Activated CD8-positive, alpha-beta T cell treated with anti-CD3 and anti-CD28 coated beads for 36 hours (primary cell): Measurements from ENCODE around the gene SHD. TPM values are rescaled to one million over a fixed set of nuclear protein-coding genes. Genes with fewer than 3 reads are reported as not detected.

Experiments used
- ATAC-seq: fragments of 200-7000 bp; cut with Tn5 transposase; one replicate; pipeline ENCODE4 v1.10.0; 2021; ENCODE audit warnings: mild to moderate bottlenecking, moderate library complexity
- CTCF ChIA-PET: fragments of 350-600 bp; sonication (Branson Sonifier 250); formaldehyde crosslinking; loops from one replicate; lab custom pipeline; 2021; ENCODE audit warnings: antibody characterized with exemption; lab: Charles Lee
- POLR2A ChIA-PET: fragments of 350-600 bp; sonication (Branson Sonifier 250); formaldehyde crosslinking; loops from one replicate; lab custom pipeline; 2021; ENCODE audit warnings: antibody characterized with exemption; lab: Charles Lee
- DNase-seq: peaks from one replicate; pipeline ENCODE4 v3.0.0-alpha.2; 2020
- H3K27ac Mint-ChIP-seq: one replicate; pipeline ENCODE4 v1.8.0; 2021; ENCODE audit warnings: mild to moderate bottlenecking, mixed read lengths
- H3K27me3 Mint-ChIP-seq: one replicate; pipeline ENCODE4 v1.8.0; 2021; ENCODE audit warnings: mixed read lengths
- H3K36me3 Mint-ChIP-seq: one replicate; pipeline ENCODE4 v1.8.0; 2021; ENCODE audit warnings: low read depth, mixed read lengths
- H3K4me1 Mint-ChIP-seq: one replicate; pipeline ENCODE4 v1.8.0; 2021; ENCODE audit warnings: low read depth, mixed read lengths
- H3K4me3 Mint-ChIP-seq: one replicate; pipeline ENCODE4 v1.8.0; 2021; ENCODE audit warnings: mild to moderate bottlenecking, moderate library complexity, mixed read lengths
- H3K9me3 Mint-ChIP-seq: one replicate; pipeline ENCODE4 v1.8.0; 2021; ENCODE audit warnings: mixed read lengths
- intact Hi-C: fragments of 100-400 bp; cut with micrococcal nuclease; formaldehyde crosslinking; loops from one replicate; pipeline ENCODE4 v1.10.0; 2022
- total RNA-seq, 2 experiments: library from RNA; stranded (reverse); gene quantifications; one replicate each; pipeline ENCODE4 v1.2.3, GENCODE V29; 2021
- TF ChIP-seq, protein P1 (sequence below): fragments of 200-600 bp; IDR thresholded peaks from one replicate; pipeline ENCODE4 v1.8.0; 2022; ENCODE audit warnings: antibody characterized with exemption, mild to moderate bottlenecking

SHD gene
- total RNA-seq, 2 experiments from 2014 or later, result not detected

DNA sequence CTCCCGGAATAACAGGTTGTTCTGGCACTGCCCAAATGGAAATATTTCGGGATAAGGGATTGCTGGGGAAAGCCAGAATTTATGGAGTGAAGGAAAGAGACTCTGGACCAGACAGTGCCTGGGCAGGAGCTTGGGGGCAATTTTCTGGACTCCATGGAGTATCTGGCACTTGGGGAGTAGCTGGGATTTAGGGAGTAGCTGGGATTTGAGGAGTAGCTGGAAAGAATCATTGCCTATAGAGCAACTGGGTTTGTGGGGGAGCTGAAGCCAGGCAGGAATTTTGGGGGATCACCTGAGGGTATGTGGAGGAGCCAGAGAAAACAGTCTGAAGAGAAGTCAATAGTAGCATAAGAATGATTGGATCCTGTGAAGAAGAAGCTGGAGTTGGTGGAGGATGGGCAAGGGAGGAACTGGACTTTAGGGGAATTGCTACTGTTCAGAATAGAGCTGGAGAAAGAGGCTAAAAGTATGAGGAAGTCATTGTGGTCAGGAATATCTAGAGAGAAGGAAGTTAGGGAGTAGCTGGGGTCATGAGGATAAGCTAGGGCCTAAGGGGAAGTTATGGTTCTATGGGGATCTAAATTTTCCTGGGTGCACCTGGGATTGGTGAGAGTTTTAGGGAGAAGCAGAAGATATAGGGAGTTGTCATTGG lies 40.1 kb downstream of the SHD start:
- ATAC-seq (no peak), DNase-seq (no peak)
- H3K9me3 Mint-ChIP-seq, result peaks cover 16% of the 10 kb centered on the region
- CTCF ChIA-PET, result interaction anchor here (0.5 to 4.0 kb wide), 7 partner anchors 16 to 187 kb away, joined by 3 to 26 read pairs (median 4); no protein-coding TSS in a partner anchor
- TF ChIP-seq, protein P1, sequence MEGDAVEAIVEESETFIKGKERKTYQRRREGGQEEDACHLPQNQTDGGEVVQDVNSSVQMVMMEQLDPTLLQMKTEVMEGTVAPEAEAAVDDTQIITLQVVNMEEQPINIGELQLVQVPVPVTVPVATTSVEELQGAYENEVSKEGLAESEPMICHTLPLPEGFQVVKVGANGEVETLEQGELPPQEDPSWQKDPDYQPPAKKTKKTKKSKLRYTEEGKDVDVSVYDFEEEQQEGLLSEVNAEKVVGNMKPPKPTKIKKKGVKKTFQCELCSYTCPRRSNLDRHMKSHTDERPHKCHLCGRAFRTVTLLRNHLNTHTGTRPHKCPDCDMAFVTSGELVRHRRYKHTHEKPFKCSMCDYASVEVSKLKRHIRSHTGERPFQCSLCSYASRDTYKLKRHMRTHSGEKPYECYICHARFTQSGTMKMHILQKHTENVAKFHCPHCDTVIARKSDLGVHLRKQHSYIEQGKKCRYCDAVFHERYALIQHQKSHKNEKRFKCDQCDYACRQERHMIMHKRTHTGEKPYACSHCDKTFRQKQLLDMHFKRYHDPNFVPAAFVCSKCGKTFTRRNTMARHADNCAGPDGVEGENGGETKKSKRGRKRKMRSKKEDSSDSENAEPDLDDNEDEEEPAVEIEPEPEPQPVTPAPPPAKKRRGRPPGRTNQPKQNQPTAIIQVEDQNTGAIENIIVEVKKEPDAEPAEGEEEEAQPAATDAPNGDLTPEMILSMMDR, result no peak
- H3K4me3 Mint-ChIP-seq, result no peak overlapping the region
- H3K27me3 Mint-ChIP-seq, result no peaks in the 10 kb centered on the region
- peaks cover 13% of the 10 kb centered on the region for H3K36me3 Mint-ChIP-seq
- H3K27ac Mint-ChIP-seq, result no peak overlapping the region
- POLR2A ChIA-PET, result interaction anchor here (1.0 to 2.3 kb wide), 5 partner anchors 15 to 33 kb away, joined by 3 to 8 read pairs (median 3); partner anchors contain the start of genes FSD1 and MPND
- no peaks in the 10 kb centered on the region for H3K4me1 Mint-ChIP-seq
- intact Hi-C loops, result no loop called here

GRCh38 chr19:4320419-4320818 lies 41.4 kb downstream of the SHD start:
- intact Hi-C loops, result no loop called here

GRCh38 chr19:4322942-4323665 lies 44.0 kb downstream of the SHD start:
- peaks cover 18% of the 10 kb centered on the region for H3K9me3 Mint-ChIP-seq
- H3K27ac Mint-ChIP-seq, result no peak overlapping the region
- H3K4me3 Mint-ChIP-seq, result no peak overlapping the region
- H3K36me3 Mint-ChIP-seq, result peaks cover 16% of the 10 kb centered on the region
- no peaks in the 10 kb centered on the region for H3K27me3 Mint-ChIP-seq
- TF ChIP-seq, protein P1, result no peak
- intact Hi-C loops, result no loop called here
- H3K4me1 Mint-ChIP-seq, result peaks cover 18% of the 10 kb centered on the region
- ChIA-PET POLR2A (interaction anchor here (1.0 to 1.6 kb wide), 5 partner anchors 14 to 45 kb away, joined by 3 to 5 read pairs (median 3); partner anchors contain the start of genes FSD1 and MPND), CTCF (interaction anchor here (1.0 to 4.0 kb wide), 5 partner anchors 20 to 56 kb away, joined by 3 to 26 read pairs (median 8); partner anchors contain the start of gene MPND)
- DNase-seq (no peak), ATAC-seq (no peak)

More at GRCh38 chr19:4320419-4320818, 41.4 kb downstream of the SHD start:
- H3K4me3 Mint-ChIP-seq, result no peak overlapping the region
- ChIA-PET POLR2A (interaction anchor here (1.0 to 2.3 kb wide), 3 partner anchors 16 to 32 kb away, joined by 3 to 8 read pairs (median 5); partner anchors contain the start of genes FSD1 and MPND), CTCF (interaction anchor here (0.6 to 4.0 kb wide), 5 partner anchors 18 to 1204 kb away, joined by 3 to 26 read pairs (median 4); no protein-coding TSS in a partner anchor)
- no peak overlapping the region for H3K27ac Mint-ChIP-seq
- no peak for ATAC-seq
- peaks cover 16% of the 10 kb centered on the region for H3K9me3 Mint-ChIP-seq
- no peaks in the 10 kb centered on the region for H3K27me3 Mint-ChIP-seq
- DNase-seq, result no peak
- no peaks in the 10 kb centered on the region for H3K4me1 Mint-ChIP-seq
- TF ChIP-seq, protein P1, result no peak
- peaks cover 13% of the 10 kb centered on the region for H3K36me3 Mint-ChIP-seq

GRCh38 chr19:4323692-4324091 lies 44.6 kb downstream of the SHD start:
- DNase-seq (no peak), ATAC-seq (no peak)
- Mint-ChIP-seq H3K27ac (no peak overlapping the region), H3K36me3 (peaks cover 16% of the 10 kb centered on the region), H3K9me3 (peaks cover 17% of the 10 kb centered on the region), H3K4me1 (peaks cover 20% of the 10 kb centered on the region), H3K4me3 (no peak overlapping the region), H3K27me3 (no peaks in the 10 kb centered on the region)
- intact Hi-C loops, result no loop called here
- TF ChIP-seq, protein P1, result no peak
- ChIA-PET POLR2A (interaction anchor here (1.0 to 1.4 kb wide), 5 partner anchors 10 to 46 kb away, joined by 3 to 4 read pairs (median 3); partner anchors contain the start of gene FSD1), CTCF (interaction anchor here (1.8 kb wide), 1 partner anchor 29 kb away, joined by 8 read pairs; no protein-coding TSS in a partner anchor)
